H1 (cell line): ENCODE data around the gene GLUD1. TPM values are rescaled to one million over a fixed set of nuclear protein-coding genes. Genes with fewer than 3 reads are reported as not detected.

ENCODE experiments used
- CTCF ChIA-PET: fragments of 300-600 bp; sonication (Branson Sonifier 250); formaldehyde crosslinking; loops from one replicate; lab custom pipeline; 2021; ENCODE audit not compliant: partially characterized antibody; lab: Charles Lee
- POLR2A ChIA-PET: fragments of 300-600 bp; sonication (Branson Sonifier 250); formaldehyde crosslinking; loops from one replicate; lab custom pipeline; 2021; ENCODE audit warnings: inconsistent platforms; ENCODE audit not compliant: partially characterized antibody; lab: Charles Lee
- DNase-seq, 2 experiments: peaks; one replicate each; pipeline versions ENCODE4 v3.0.0 to v3.0.0-alpha.2; 2010 to 2022; ENCODE audit warnings: low spot score in 2 of 2, low read depth in 1 of 2, mixed read lengths in 1 of 2
- FAIRE-seq: peaks from 2 replicates; lab custom pipeline; 2011; peaks lifted over from hg19 to GRCh38; lab: Jason Lieb, UNC
- H2AFZ ChIP-seq: 2 replicates; pipeline ENCODE4 v1.8.1; 2012; ENCODE audit warnings: low read length, inconsistent platforms
- H2AK5ac ChIP-seq: 2 replicates; pipeline ENCODE4 v1.6.1; 2013; ENCODE audit warnings: low read depth, low read length
- H2BK120ac ChIP-seq: replicated peaks from 2 replicates; pipeline ENCODE3; 2013; ENCODE audit warnings: low read depth, low read length, inconsistent platforms
- H2BK12ac ChIP-seq: 2 replicates; pipeline ENCODE4 v1.6.1; 2013; ENCODE audit warnings: low read depth, low read length
- H2BK15ac ChIP-seq: 2 replicates; pipeline ENCODE4 v1.6.1; 2013; ENCODE audit warnings: low read length
- H2BK20ac ChIP-seq: 2 replicates; pipeline ENCODE4 v1.6.1; 2013; ENCODE audit warnings: low read length
- H2BK5ac ChIP-seq: 2 replicates; pipeline ENCODE4 v1.6.1; 2013; ENCODE audit warnings: low read depth, low read length
- H3K14ac ChIP-seq: 2 replicates; pipeline ENCODE4 v1.6.1; 2013; ENCODE audit warnings: inconsistent platforms; ENCODE audit not compliant: insufficient read length
- H3K18ac ChIP-seq: 2 replicates; pipeline ENCODE4 v1.6.1; 2013; ENCODE audit warnings: low read length; ENCODE audit errors: extremely low read depth
- H3K23ac ChIP-seq: 2 replicates; pipeline ENCODE4 v1.6.1; 2013; ENCODE audit warnings: inconsistent platforms; ENCODE audit not compliant: insufficient read length
- H3K23me2 ChIP-seq: 2 replicates; pipeline ENCODE4 v1.6.1; 2013; ENCODE audit warnings: low read depth, low read length
- H3K27ac ChIP-seq: 2 replicates; pipeline ENCODE4 v1.6.1; 2011; ENCODE audit warnings: low read depth, low read length, inconsistent platforms
- H3K27me3 ChIP-seq, 4 experiments: replicated peaks in 1 of 4; 1 replicate in 1 of 4; 2 replicates in 3 of 4; pipeline versions ENCODE4 v1.6.1 to v1.8.1; 2011 to 2013; ENCODE audit warnings: low read length in 3 of 4, mild to moderate bottlenecking in 3 of 4, inconsistent platforms in 2 of 4, mixed read lengths in 2 of 4, moderate library complexity in 1 of 4; ENCODE audit not compliant: control insufficient read depth in 3 of 4, insufficient read depth in 3 of 4; ENCODE audit errors: extremely low read depth in 1 of 4
- H3K36me3 ChIP-seq, 4 experiments: 2 replicates each; pipeline versions ENCODE4 v1.6.1 to v1.8.1; 2011 to 2013; ENCODE audit warnings: mild to moderate bottlenecking in 4 of 4, low read length in 3 of 4, moderate library complexity in 2 of 4, control low read depth in 1 of 4, inconsistent platforms in 1 of 4; ENCODE audit not compliant: insufficient read depth in 4 of 4, control insufficient read depth in 2 of 4
- H3K4ac ChIP-seq: replicated peaks from 2 replicates; pipeline ENCODE3; 2013; ENCODE audit warnings: low read length, low read depth, mixed read lengths, inconsistent platforms; ENCODE audit not compliant: insufficient read length
- H3K4me1 ChIP-seq, 4 experiments: replicated peaks in 1 of 4; 1 replicate in 1 of 4; 2 replicates in 3 of 4; pipeline versions ENCODE4 v1.6.1 to v1.8.1; 2011 to 2013; ENCODE audit warnings: low read length in 3 of 4, inconsistent platforms in 2 of 4, mixed read lengths in 1 of 4; ENCODE audit not compliant: insufficient read depth in 4 of 4, control insufficient read depth in 3 of 4
- H3K4me2 ChIP-seq, 2 experiments: 2 replicates each; pipeline versions ENCODE4 v1.6.1 to v1.8.1; 2011 to 2013; ENCODE audit warnings: low read depth in 2 of 2, low read length in 2 of 2, control low read depth in 1 of 2, inconsistent platforms in 1 of 2, mild to moderate bottlenecking in 1 of 2; ENCODE audit not compliant: insufficient read depth in 1 of 2
- H3K4me3 ChIP-seq, 4 experiments: fragments of 200-600, 300-600 bp in 1 of 4; sonication (generic), shearing (Covaris generic), sonication (Bioruptor Twin) in 1 of 4; 2 replicates each; pipeline versions ENCODE4 v1.5.1 to v1.8.1; 2011 to 2016; ENCODE audit warnings: low read length in 4 of 4, low read depth in 3 of 4, control low read depth in 2 of 4, inconsistent platforms in 2 of 4, mild to moderate bottlenecking in 2 of 4, mixed read lengths in 1 of 4, moderate library complexity in 1 of 4; ENCODE audit not compliant: insufficient read depth in 2 of 4; ENCODE audit errors: extremely low read depth in 1 of 4
- H3K56ac ChIP-seq: replicated peaks from 2 replicates; pipeline ENCODE3; 2013; ENCODE audit warnings: low read depth, mild to moderate bottlenecking, mixed read lengths, low read length, inconsistent platforms; ENCODE audit not compliant: insufficient read length
- H3K79me1 ChIP-seq: 2 replicates; pipeline ENCODE4 v1.6.1; 2013; ENCODE audit warnings: low read depth, low read length, control low read depth
- H3K79me2 ChIP-seq, 2 experiments: 2 replicates each; pipeline versions ENCODE4 v1.6.1 to v1.8.1; 2012 to 2013; ENCODE audit warnings: low read length in 2 of 2, mild to moderate bottlenecking in 2 of 2, inconsistent platforms in 1 of 2; ENCODE audit not compliant: insufficient read depth in 2 of 2, control insufficient read depth in 1 of 2
- H3K9ac ChIP-seq, 4 experiments: replicated peaks in 1 of 4; 1 replicate in 1 of 4; 2 replicates in 3 of 4; pipeline versions ENCODE4 v1.6.1 to v1.8.1; 2011 to 2013; ENCODE audit warnings: low read depth in 3 of 4, low read length in 3 of 4, control low read depth in 2 of 4, mild to moderate bottlenecking in 2 of 4, moderate library complexity in 2 of 4, inconsistent platforms in 1 of 4; ENCODE audit errors: extremely low read depth in 1 of 4
- H3K9me3 ChIP-seq, 2 experiments: 2 replicates each; pipeline versions ENCODE4 v1.6.1 to v1.8.1; 2012 to 2013; ENCODE audit warnings: mild to moderate bottlenecking in 2 of 2, moderate library complexity in 2 of 2, control low read depth in 1 of 2, inconsistent platforms in 1 of 2, low read depth in 1 of 2, low read length in 1 of 2, mixed read lengths in 1 of 2; ENCODE audit not compliant: insufficient read depth in 2 of 2
- H4K20me1 ChIP-seq, 2 experiments: replicated peaks in 1 of 2; 2 replicates each; pipeline versions ENCODE3 to v1.8.1; 2011 to 2013; ENCODE audit warnings: inconsistent platforms in 2 of 2, low read length in 2 of 2, mild to moderate bottlenecking in 1 of 2; ENCODE audit not compliant: insufficient read depth in 2 of 2, control insufficient read depth in 1 of 2
- H4K5ac ChIP-seq: 2 replicates; pipeline ENCODE4 v1.6.1; 2013; ENCODE audit warnings: low read length, low read depth, mixed read lengths, inconsistent platforms; ENCODE audit not compliant: insufficient read length
- H4K8ac ChIP-seq: 2 replicates; pipeline ENCODE4 v1.8.0; 2013; ENCODE audit warnings: mild to moderate bottlenecking, moderate library complexity, low read length, inconsistent platforms; ENCODE audit not compliant: insufficient read depth; ENCODE audit errors: extremely low read depth
- H4K91ac ChIP-seq: replicated peaks from 2 replicates; pipeline ENCODE3; 2013; ENCODE audit warnings: low read length, mixed read lengths, inconsistent platforms; ENCODE audit not compliant: insufficient read length
- EP300 ChIP-seq, 2 experiments: IDR thresholded peaks; 1 replicate in 1 of 2; 2 replicates in 1 of 2; pipeline ENCODE4 v1.6.1; 2011 to 2012; ENCODE audit warnings: low read depth in 2 of 2, low read length in 2 of 2, mild to moderate bottlenecking in 2 of 2, borderline replicate concordance in 1 of 2, inconsistent platforms in 1 of 2, moderate library complexity in 1 of 2
- MAX ChIP-seq: IDR thresholded peaks from 2 replicates; pipeline ENCODE4 v1.6.1; 2012; ENCODE audit warnings: inconsistent platforms
- SP4 ChIP-seq: IDR thresholded peaks from 2 replicates; pipeline ENCODE4 v1.6.1; 2012; ENCODE audit warnings: low read length, inconsistent platforms
- TCF12 ChIP-seq: IDR thresholded peaks from 2 replicates; pipeline ENCODE4 v1.6.1; 2011; ENCODE audit warnings: low read depth, mild to moderate bottlenecking, low read length
- ZNF274 ChIP-seq: IDR thresholded peaks from 2 replicates; pipeline ENCODE4 v1.7.0; 2012; ENCODE audit warnings: low read length, borderline replicate concordance; ENCODE audit errors: extremely low read depth
- WGBS, 2 experiments: shearing (Covaris generic) in 1 of 2; methylation state at CpG; one replicate each; pipeline versions ENCODE4 v1.1.6 to v1.1.7; 2013 to 2015; ENCODE audit warnings: low lambda C conversion rate in 2 of 2, mixed read lengths in 2 of 2, inconsistent platforms in 1 of 2, low coverage in 1 of 2, missing lambda C conversion rate in 1 of 2; ENCODE audit not compliant: insufficient replicate concordance in 2 of 2, insufficient coverage in 1 of 2, insufficient read length in 1 of 2; ENCODE audit errors: extremely low coverage in 1 of 2, missing lambda C conversion rate in 1 of 2; 5-methylcytosine and 5-hydroxymethylcytosine counted together
- polyA plus RNA-seq, 7 experiments: library from polyadenylated mRNA; depleted of rRNA in 3 of 7; stranded (reverse) in 5 of 7; unstranded in 2 of 7; fragments of >200 nt in 5 of 7; fragments of 200-250 nt in 2 of 7; gene quantifications; 1 replicate in 5 of 7; 2 replicates in 1 of 7; 4 replicates in 1 of 7; pipeline versions ENCODE4 v1.2.1 to v1.2.3, GENCODE V29; 2011 to 2013; ENCODE audit warnings: missing spikeins in 2 of 7, mixed read lengths in 2 of 7
- total RNA-seq: library from RNA; stranded (reverse); fragmentation: NEBNext Ultra II Directional; extraction: Animal tissue kit (Norgen Biotek cat#: 25700); gene quantifications from 2 replicates; pipeline ENCODE4 v1.2.1, GENCODE V29; 2021

GLUD1 gene
- total and polyA plus RNA-seq, 2 of the 8 experiments (the other 6 are each of a cell fraction or from before 2014, with no cell fraction given) = 41.0 to 96.2 TPM

GRCh38 chr10:87089746-87090145, 4.9 kb downstream of the GLUD1 start:
- peaks cover 2 to 4% of the 10 kb centered on the region in 2 experiments for H4K20me1 ChIP-seq
- DNase-seq (no peak), FAIRE-seq (no peak)
- no peak overlapping the region for H2AFZ ChIP-seq
- no peak overlapping the region for H2BK5ac ChIP-seq
- no peak overlapping the region for H3K23ac ChIP-seq
- H3K79me2 ChIP-seq = peaks cover 5 to 74% of the 10 kb centered on the region in 2 experiments; a peak in 2 of 4 replicates
- H3K36me3 ChIP-seq = peaks cover 0 to 7% (median 0%) of the 10 kb centered on the region in 4 experiments; a peak in 1 of 8 replicates
- no peak overlapping the region for H3K18ac ChIP-seq
- H3K9ac ChIP-seq = no peak overlapping the region
- H4K91ac ChIP-seq = no peak overlapping the region
- H3K27me3 ChIP-seq = no peaks in the 10 kb centered on the region
- 88% methylated on average over 4 of the region's 4 CpGs; no CpG with 5 or more reads in 1 of the 2 experiments for WGBS, 2 experiments
- peaks cover 0 to 5% (median 1%) of the 10 kb centered on the region in 4 experiments; a peak in 2 of 7 replicates for H3K4me1 ChIP-seq
- TF ChIP-seq ZNF274 (no peak), SP4 (no peak), TCF12 (no peak), EP300 (IDR thresholded peaks at IDR 0.05; ENCODE audit: borderline replicate concordance in 1 of 2, low read depth in 2 of 2, low read length in 2 of 2) (no peak), MAX (no peak)
- no peak overlapping the region for H3K4ac ChIP-seq
- H2AK5ac ChIP-seq = no peak overlapping the region
- ChIA-PET POLR2A (no interaction called here), CTCF (interaction anchor here (1.4 to 1.9 kb wide), 2 partner anchors 150 to 151 kb away, joined by 5 read pairs; no protein-coding TSS in a partner anchor)
- no peak overlapping the region for H3K27ac ChIP-seq
- no peak overlapping the region for H2BK20ac ChIP-seq
- no peak overlapping the region for H3K56ac ChIP-seq
- H3K14ac ChIP-seq = no peak overlapping the region
- no peak overlapping the region for H3K4me2 ChIP-seq
- H2BK120ac ChIP-seq = no peak overlapping the region
- H3K79me1 ChIP-seq = peaks cover 4% of the 10 kb centered on the region; the same call in 1 of the 2 replicates
- peaks cover 6% of the 10 kb centered on the region; the same call in 1 of the 2 replicates for H3K23me2 ChIP-seq
- no peak overlapping the region for H2BK12ac ChIP-seq
- H2BK15ac ChIP-seq = no peak overlapping the region
- no peaks in the 10 kb centered on the region for H3K9me3 ChIP-seq
- H4K8ac ChIP-seq = no peak overlapping the region
- H3K4me3 ChIP-seq = no peak overlapping the region
- H4K5ac ChIP-seq = no peak overlapping the region
